Esophagus (tissue), 2 donors: Measurements from ENCODE around the gene EYS. TPM values are rescaled to one million over a fixed set of nuclear protein-coding genes. Genes with fewer than 3 reads are reported as not detected.
"Not testable (repeated sequence)": the region's sequence is repeated elsewhere in the genome, so short reads cannot be mapped to it uniquely, and the experiment has no call there.

Experiments used
- H3K27ac ChIP-seq, 2 donors: one replicate each; pipeline ENCODE4 v1.5.1; 2013; ENCODE audit warnings: low read depth in 2 of 2, mild to moderate bottlenecking in 2 of 2, inconsistent platforms in 1 of 2, low read length in 1 of 2, moderate library complexity in 1 of 2
- H3K27me3 ChIP-seq, 2 donors: one replicate each; pipeline ENCODE4 v1.6.1; 2013; ENCODE audit warnings: low read length in 2 of 2, control low read depth in 1 of 2, mild to moderate bottlenecking in 1 of 2; ENCODE audit not compliant: insufficient read depth in 2 of 2, control insufficient read depth in 1 of 2
- H3K36me3 ChIP-seq, 2 donors: one replicate each; pipeline ENCODE4 v1.6.1; 2013; ENCODE audit warnings: low read length in 1 of 2; ENCODE audit not compliant: control insufficient read depth in 2 of 2, insufficient read depth in 2 of 2
- H3K4me1 ChIP-seq, 2 donors: one replicate each; pipeline ENCODE4 v1.6.1; 2013; ENCODE audit warnings: low read length in 1 of 2; ENCODE audit not compliant: control insufficient read depth in 2 of 2, insufficient read depth in 2 of 2
- H3K4me3 ChIP-seq, 2 donors: one replicate each; pipeline ENCODE4 v1.5.1; 2013; ENCODE audit warnings: low read length in 2 of 2, mild to moderate bottlenecking in 2 of 2, low read depth in 1 of 2, moderate library complexity in 1 of 2
- H3K9me3 ChIP-seq, 2 donors: one replicate each; pipeline ENCODE4 v1.6.1; 2013; ENCODE audit warnings: mild to moderate bottlenecking in 2 of 2, low read depth in 1 of 2, low read length in 1 of 2, moderate library complexity in 1 of 2; ENCODE audit not compliant: control insufficient read depth in 2 of 2, insufficient read depth in 1 of 2
- WGBS, 2 donors: extraction: QIAGEN DNeasy Blood & Tissue Kit; methylation state at CpG; one replicate each; pipeline ENCODE4 v1.1.7; 2013; 5-methylcytosine and 5-hydroxymethylcytosine counted together
- polyA plus RNA-seq, 2 donors: library from polyadenylated mRNA; stranded (reverse); fragments of 200-250 nt; gene quantifications; one replicate each; pipeline ENCODE4 v1.2.3, GENCODE V29; 2013
- donor health status: healthy with polysubstance abuse.
- donor health status: Bipolar disorder and iron deficiency.

Gene EYS
- polyA plus RNA-seq, 2 donors: not detected

DNA sequence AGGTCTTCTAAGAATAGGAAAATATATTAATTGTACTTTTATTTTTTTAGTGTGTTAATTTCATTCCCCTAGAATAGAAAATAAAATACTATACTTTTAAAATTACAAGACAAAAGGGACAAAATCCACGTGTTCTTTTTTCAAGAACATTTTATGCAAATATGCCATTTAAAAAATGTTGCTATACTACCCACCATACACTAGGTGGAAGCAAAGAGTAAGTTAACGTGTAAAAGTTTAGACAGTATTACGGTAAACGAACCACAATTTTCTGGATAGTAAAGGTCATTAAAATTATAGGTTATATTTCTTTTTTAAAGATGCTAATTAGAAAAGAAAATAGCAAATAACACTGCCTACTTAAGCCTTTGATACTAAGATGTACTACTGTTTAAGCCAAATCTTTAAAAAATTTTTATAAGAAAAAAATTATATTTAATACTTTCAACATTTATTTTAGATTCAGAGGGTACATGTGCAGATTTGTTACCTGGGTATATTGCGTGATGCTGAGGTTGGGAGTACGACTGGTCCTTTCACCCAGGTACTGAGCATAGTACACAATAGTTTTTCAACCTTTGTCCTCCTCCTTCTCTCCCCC is 1783.8 kb downstream of the EYS start:
- Histone ChIP-seq H3K4me3 (no peak overlapping the region), H3K36me3 (no peaks in the 10 kb centered on the region), H3K27ac (no peak overlapping the region), H3K27me3 (no peaks in the 10 kb centered on the region), H3K9me3 (no peaks in the 10 kb centered on the region), H3K4me1 (no peaks in the 10 kb centered on the region)
- 7 to 18% methylated on average over 6 of the region's 6 CpGs for WGBS, 2 donors

DNA sequence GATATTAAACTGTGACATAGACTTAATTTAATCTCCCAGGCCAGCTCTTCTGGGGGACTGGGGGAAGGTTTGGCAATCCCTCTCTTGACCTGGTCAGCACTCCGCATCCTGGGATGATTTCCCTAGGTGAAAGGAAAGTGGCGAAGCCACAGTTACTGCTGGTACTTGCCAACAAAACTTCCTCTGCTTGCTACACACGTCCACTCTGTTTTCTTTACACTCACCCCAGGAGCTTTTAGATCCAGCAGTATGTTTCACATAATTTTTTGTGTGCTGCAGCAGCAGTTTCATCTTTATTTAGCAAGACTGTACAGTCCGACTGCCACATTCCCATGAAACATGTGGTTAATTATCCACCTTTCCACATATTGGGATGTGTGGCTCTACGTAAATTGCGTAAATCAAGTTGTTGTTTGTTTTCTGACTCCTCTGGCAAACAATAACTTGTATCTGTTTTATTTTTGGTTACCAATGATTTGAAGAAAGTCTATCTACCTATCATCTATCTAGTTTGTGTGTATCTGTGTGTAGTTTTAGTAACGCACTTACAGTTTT is 1787.4 kb downstream of the EYS start:
- H3K27ac ChIP-seq: no peak overlapping the region
- WGBS, 2 donors: 77 to 78% methylated on average over 7 of the region's 7 CpGs
- no peaks in the 10 kb centered on the region for H3K4me1 ChIP-seq
- H3K27me3 ChIP-seq: no peaks in the 10 kb centered on the region
- no peaks in the 10 kb centered on the region for H3K36me3 ChIP-seq
- H3K9me3 ChIP-seq: no peaks in the 10 kb centered on the region
- no peak overlapping the region for H3K4me3 ChIP-seq

DNA sequence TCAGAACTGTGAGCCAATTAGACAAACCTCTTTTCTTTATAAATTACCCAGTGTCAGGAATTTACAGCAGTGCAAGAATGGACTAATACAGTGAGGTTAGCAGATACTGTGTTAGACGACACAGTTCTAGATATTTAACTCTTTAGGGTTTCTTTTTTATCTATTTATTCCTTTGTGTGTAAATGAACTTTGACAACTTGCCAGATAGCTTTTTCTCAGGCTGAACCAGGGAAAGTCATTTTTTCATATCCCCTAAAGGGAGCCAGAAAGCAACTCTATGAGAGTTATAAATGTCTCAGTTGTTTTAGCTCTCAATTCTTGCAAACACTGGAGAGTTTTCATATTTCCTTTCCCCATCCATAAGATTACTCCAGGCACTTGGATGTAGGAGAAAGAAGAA is 1794.1 kb downstream of the EYS start:
- H3K9me3 ChIP-seq: no peaks in the 10 kb centered on the region
- H3K4me3 ChIP-seq: no peak overlapping the region
- H3K27ac ChIP-seq: no peak overlapping the region
- WGBS, 2 donors: 22 to 25% methylated on average over 1 of the region's 1 CpG
- H3K4me1 ChIP-seq: no peaks in the 10 kb centered on the region
- H3K36me3 ChIP-seq: no peaks in the 10 kb centered on the region
- H3K27me3 ChIP-seq: no peaks in the 10 kb centered on the region

DNA sequence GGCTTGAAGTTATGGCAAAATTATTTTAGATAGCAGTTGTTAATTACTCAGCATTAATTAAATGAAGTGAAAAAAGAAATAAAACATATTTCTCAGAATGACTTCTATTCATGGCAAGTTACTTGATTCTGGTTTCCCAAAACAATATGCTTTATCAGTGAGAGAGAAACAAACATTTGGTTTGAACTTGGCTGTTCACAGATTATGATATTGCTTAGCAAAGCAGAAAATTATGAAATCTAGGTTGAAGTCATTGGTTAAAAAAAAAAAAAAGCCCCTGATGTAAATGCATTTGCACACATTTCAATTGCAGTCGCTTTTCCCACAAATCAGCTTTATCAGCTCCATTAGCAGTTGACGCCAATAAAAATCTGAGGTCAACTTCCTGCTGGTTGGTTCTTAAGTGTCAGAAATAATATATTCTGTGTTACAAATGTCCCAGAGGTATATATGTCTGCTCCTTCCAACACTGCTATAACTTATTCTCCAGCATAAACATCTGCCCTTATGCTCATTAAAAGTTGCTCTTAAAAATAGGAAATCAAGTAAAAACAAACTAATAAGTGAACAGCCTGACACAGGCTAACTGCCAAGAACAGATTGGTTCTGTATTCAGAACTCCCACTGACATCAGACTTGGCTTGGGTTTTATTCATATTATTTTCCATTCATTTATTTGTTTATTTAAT is 1796.0 kb downstream of the EYS start:
- Histone ChIP-seq H3K4me1 (no peaks in the 10 kb centered on the region), H3K27ac (no peak overlapping the region), H3K9me3 (no peaks in the 10 kb centered on the region), H3K36me3 (no peaks in the 10 kb centered on the region), H3K27me3 (no peaks in the 10 kb centered on the region), H3K4me3 (no peak overlapping the region)
- WGBS, 2 donors: 52 to 65% methylated on average over 2 of the region's 2 CpGs

DNA sequence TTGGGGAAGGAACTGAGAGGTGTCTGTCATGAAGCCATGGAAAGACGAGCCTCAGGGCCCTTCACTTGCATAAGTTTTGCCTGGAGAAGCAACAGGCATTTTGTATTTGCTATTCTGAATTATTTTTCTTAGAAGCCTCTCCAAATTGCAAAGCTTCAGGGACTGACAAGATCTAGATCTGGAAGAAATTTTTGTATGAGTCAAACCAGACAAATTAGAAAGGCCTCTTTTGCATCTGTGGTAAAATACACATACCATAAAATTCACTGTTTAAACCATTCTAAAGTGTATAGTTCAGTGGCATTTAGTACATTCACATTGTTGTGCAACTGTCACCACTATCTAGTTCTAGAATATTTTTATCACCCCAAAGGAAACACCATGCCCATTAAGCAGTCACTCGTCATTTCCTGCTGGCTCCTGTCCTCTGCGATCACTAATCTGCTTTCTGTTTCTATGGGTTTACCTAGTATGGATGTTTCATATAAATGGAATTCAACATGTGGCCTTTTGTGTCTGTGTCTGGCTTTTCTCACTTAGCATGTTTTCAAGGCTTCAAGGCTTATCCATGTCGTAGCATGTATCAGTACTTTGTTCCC is 1802.3 kb downstream of the EYS start:
- Histone ChIP-seq H3K27ac (no peak overlapping the region), H3K9me3 (no peaks in the 10 kb centered on the region), H3K27me3 (no peaks in the 10 kb centered on the region), H3K36me3 (no peaks in the 10 kb centered on the region), H3K4me3 (no peak overlapping the region), H3K4me1 (no peaks in the 10 kb centered on the region)
- WGBS, 2 donors: 39% methylated on average over 4 of the region's 4 CpGs

DNA sequence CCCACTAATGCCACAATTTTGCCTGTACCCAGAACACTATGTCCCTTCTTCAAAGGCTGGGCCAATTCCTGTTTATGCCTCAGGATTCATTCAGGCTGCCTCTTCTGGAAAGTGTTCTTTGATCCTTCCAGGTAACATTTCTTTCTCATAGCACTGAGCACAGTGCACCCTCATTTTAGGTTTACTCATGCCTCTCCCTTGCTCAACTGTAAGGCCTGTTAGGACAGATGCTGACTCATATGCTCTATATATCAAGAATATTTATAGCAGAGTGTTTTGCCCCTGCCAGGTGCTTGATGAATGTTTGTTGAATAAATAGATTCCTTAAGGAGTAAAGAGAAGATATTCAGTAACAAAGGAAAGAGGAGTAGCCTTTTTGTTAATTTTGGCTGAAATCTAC is 1807.5 kb downstream of the EYS start:
- Histone ChIP-seq H3K36me3 (no peaks in the 10 kb centered on the region), H3K9me3 (no peaks in the 10 kb centered on the region), H3K27me3 (no peaks in the 10 kb centered on the region), H3K4me1 (no peaks in the 10 kb centered on the region), H3K27ac (no peak overlapping the region), H3K4me3 (no peak overlapping the region)

DNA sequence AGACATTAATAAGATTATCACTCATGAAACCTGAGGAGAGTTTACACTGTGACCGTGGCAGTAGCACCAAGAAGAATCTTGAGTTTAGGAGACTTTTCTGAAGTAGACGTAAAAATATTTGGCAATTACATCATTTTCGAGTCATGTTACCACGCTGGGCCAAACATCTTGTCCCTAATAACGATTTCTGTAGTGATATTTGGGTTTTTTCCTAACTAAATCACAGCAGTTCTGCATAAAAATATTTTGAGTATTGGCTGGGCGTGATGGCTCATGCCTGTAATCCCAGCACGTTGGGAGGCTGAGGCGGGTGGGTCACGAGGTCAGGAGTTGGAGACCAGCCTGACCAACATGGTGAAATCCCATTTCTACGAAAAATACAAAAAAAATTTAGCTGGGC is 1809.1 kb downstream of the EYS start:
- Histone ChIP-seq H3K27ac (no peak overlapping the region), H3K4me3 (no peak overlapping the region), H3K9me3 (no peaks in the 10 kb centered on the region), H3K36me3 (no peaks in the 10 kb centered on the region), H3K4me1 (no peaks in the 10 kb centered on the region), H3K27me3 (no peaks in the 10 kb centered on the region)
- 71 to 73% methylated on average over 10 of the region's 10 CpGs for WGBS, 2 donors

DNA sequence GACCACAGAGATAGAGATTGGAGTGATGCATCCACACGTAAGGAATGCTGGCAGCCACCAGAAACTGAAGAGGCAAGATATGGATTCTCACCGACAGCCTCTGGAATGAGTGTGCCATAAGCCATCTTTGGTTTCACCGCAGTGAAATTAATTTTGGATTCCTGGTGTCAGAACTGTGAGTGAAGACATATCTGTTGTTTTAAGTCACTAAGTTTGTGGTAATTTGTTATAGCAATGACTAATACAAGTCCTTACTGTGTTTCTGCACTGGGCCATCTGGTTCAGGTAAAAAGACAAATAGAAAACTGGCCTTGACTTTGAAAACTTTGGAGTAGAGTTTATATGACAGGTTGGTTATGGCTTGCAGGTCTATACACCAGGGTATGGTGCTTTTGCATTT is 1809.6 kb downstream of the EYS start:
- Histone ChIP-seq H3K36me3 (no peaks in the 10 kb centered on the region), H3K9me3 (no peaks in the 10 kb centered on the region), H3K4me3 (no peak overlapping the region), H3K27me3 (no peaks in the 10 kb centered on the region), H3K4me1 (no peaks in the 10 kb centered on the region), H3K27ac (no peak overlapping the region)
- 87 to 93% methylated on average over 3 of the region's 3 CpGs for WGBS, 2 donors

DNA sequence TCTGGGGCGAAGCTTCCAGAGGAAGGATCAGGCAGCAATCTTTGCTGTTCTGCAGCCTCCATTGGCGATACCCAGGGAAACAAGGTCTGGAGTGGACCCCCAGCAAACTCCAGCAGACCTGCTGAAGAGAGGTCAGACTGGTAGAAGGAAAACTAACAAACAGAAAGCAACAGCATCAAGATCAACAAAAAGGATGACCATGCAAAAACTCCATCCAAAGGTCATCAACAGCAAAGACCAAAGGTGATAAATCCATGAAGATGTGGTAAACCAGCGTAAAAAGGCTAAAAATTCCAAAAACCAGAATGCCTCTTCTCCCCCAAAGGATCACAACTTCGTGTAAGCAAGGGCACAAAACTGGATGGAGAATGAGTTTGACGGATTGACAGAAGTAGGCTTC is 1818.6 kb downstream of the EYS start:
- 71 to 83% methylated on average over 5 of the region's 5 CpGs for WGBS, 2 donors
- no peaks in the 10 kb centered on the region for H3K27me3 ChIP-seq
- H3K4me1 ChIP-seq: no peaks in the 10 kb centered on the region
- H3K4me3 ChIP-seq: no peak overlapping the region
- no peak overlapping the region for H3K27ac ChIP-seq
- H3K36me3 ChIP-seq: no peaks in the 10 kb centered on the region
- peaks cover 0 to 2% of the 10 kb centered on the region in 2 donors for H3K9me3 ChIP-seq

DNA sequence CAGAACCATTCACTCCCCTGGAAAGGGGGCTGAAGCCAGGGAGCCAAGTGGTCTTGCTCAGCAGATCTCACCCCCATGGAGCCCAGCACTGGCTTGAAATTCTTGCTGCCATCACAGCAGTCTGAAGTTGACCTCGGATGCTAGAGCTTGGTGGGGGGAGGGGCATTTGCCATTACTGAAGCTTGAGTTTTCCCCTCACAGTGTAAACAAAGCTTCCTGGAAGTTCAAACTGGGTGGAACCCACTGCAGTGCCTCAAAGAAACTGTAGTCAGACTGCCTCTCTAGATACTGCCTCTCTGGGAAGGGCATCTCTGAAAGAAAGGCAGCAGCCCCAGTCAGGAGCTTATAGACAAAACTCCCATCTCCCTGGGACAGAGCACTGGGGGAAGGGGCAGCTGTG is 1819.2 kb downstream of the EYS start:
- WGBS, 2 donors: 37 to 46% methylated on average over 1 of the region's 1 CpG

More for the DNA sequence above, 1819.2 kb downstream of the EYS start:
- H3K36me3 ChIP-seq, H3K9me3 ChIP-seq, H3K27me3 ChIP-seq, H3K4me1 ChIP-seq, H3K27ac ChIP-seq, H3K4me3 ChIP-seq: not testable (repeated sequence)
